HG02938 (cell line): ENCODE results near the gene CYSLTR2.

Experiments
- ATAC-seq: cut with Tn5 transposase; IDR thresholded peaks from one replicate; pipeline ENCODE4 v1.9.1; 2021; ENCODE audit warnings: mild to moderate bottlenecking, moderate library complexity; ENCODE audit not compliant: unreplicated experiment

CYSLTR2 gene

GRCh38 chr13:48737689-48738088 is 84.0 kb downstream of the CYSLTR2 start:
- ATAC-seq, result no peak

GRCh38 chr13:48738311-48738710 is 84.6 kb downstream of the CYSLTR2 start:
- no peak for ATAC-seq

- no peak for ATAC-seq
Observed at GRCh38 chr13:48739386-48739964, 85.7 kb downstream of the CYSLTR2 start.

- no peak for ATAC-seq
Observed at GRCh38 chr13:48741377-48741776, 87.6 kb downstream of the CYSLTR2 start.

GRCh38 chr13:48746821-48747220 is 93.1 kb downstream of the CYSLTR2 start:
- no peak for ATAC-seq

GRCh38 chr13:48748681-48749080 is 95.0 kb downstream of the CYSLTR2 start:
- ATAC-seq, result no peak

GRCh38 chr13:48749144-48749543 is 95.4 kb downstream of the CYSLTR2 start:
- ATAC-seq, result no peak

GRCh38 chr13:48749699-48750473 is 96.2 kb downstream of the CYSLTR2 start:
- peak; percentile 97 for ATAC-seq

- ATAC-seq, result no peak
Observed at GRCh38 chr13:48750588-48751383, 97.1 kb downstream of the CYSLTR2 start.

- ATAC-seq, result no peak
Observed at GRCh38 chr13:48760626-48761025, 106.9 kb downstream of the CYSLTR2 start.
